Measurements from ENCODE around the gene PCSK5. TPM values are rescaled to one million over a fixed set of nuclear protein-coding genes. Genes with fewer than 3 reads are reported as not detected.

The PCSK5 gene
- total RNA-seq, 1 experiment from 2014 or later = 7.5 TPM

- H3T11ph ChIP-seq (ENCODE audit: low read length) = no peak overlapping the region
- Mint-ChIP-seq H3K27ac (no peak overlapping the region), H3K4me3 (no peak overlapping the region), H3K9me3 (no peaks in the 10 kb centered on the region; a peak in 2 of 5 replicates), H3K27me3 (ENCODE audit: low read depth) (no peaks in the 10 kb centered on the region), H3K4me1 (peaks cover 8 to 9% of the 10 kb centered on the region in 2 experiments), H3K36me3 (ENCODE audit: insufficient read depth in 1 of 3, low read depth in 3 of 3) (peaks cover 2 to 7% (median 6%) of the 10 kb centered on the region in 3 experiments; a peak in 3 of 7 replicates)
- no peak overlapping the region for H3K9ac ChIP-seq (ENCODE audit: extremely low read depth, insufficient read length, low read length)
- no peaks in the 10 kb centered on the region for H3K9me3 ChIP-seq (ENCODE audit: control insufficient read depth, low read depth, low read length)
- peaks cover 2% of the 10 kb centered on the region; the same call in 1 of the 2 replicates for H3K79me2 ChIP-seq (ENCODE audit: insufficient read depth, low read length)
- DNase-seq = no peak
- no peak overlapping the region for H3K56ac ChIP-seq (ENCODE audit: insufficient read length, low read depth, low read length)
- peaks cover 3% of the 10 kb centered on the region; the same call in 1 of the 2 replicates for H3K4me1 ChIP-seq (ENCODE audit: insufficient read depth, low read length)
- H3K23ac ChIP-seq (ENCODE audit: insufficient read length, low read depth, low read length) = no peak overlapping the region
- no peak overlapping the region for H3K18ac ChIP-seq (ENCODE audit: insufficient read length, low read depth, low read length)
- H4K91ac ChIP-seq (ENCODE audit: insufficient read length, low read depth, low read length) = no peak overlapping the region
- no peak overlapping the region for H3K4me2 ChIP-seq (ENCODE audit: insufficient read depth, insufficient read length, low read length)
- no peak overlapping the region for H2BK15ac ChIP-seq (ENCODE audit: low read depth, low read length)
- no peaks in the 10 kb centered on the region for H3K79me1 ChIP-seq (ENCODE audit: insufficient read depth, low read depth, low read length, poor library complexity, severe bottlenecking)
- H2BK120ac ChIP-seq (ENCODE audit: low read depth, low read length, poor library complexity, severe bottlenecking) = no peak overlapping the region
- no peak overlapping the region for H4K5ac ChIP-seq (ENCODE audit: insufficient read length, low read depth, low read length)
- H4K8ac ChIP-seq (replicated peaks; ENCODE audit: insufficient read length, low read depth, low read length) = no peak overlapping the region
- H2AFZ ChIP-seq (ENCODE audit: low read length) = no peak overlapping the region
- no peaks in the 10 kb centered on the region for H3K23me2 ChIP-seq (ENCODE audit: insufficient read length, low read depth, low read length, poor library complexity, severe bottlenecking)
- TF ChIP-seq CTCF (conservative IDR thresholded peaks at IDR 0.05) = no peak
- H2BK12ac ChIP-seq (ENCODE audit: insufficient read length, low read depth, low read length) = no peak overlapping the region
- H2AK5ac ChIP-seq (ENCODE audit: insufficient read length, low read length) = no peak overlapping the region
- no peak overlapping the region for H2BK20ac ChIP-seq (ENCODE audit: low read depth, low read length, poor library complexity, severe bottlenecking)
- H3K4ac ChIP-seq (ENCODE audit: low read depth, low read length) = no peak overlapping the region
- H3K27me3 ChIP-seq (ENCODE audit: insufficient read depth, low read length) = no peaks in the 10 kb centered on the region
- no peaks in the 10 kb centered on the region for H4K20me1 ChIP-seq (ENCODE audit: control insufficient read depth, insufficient read depth, insufficient read length)
- H2BK5ac ChIP-seq (ENCODE audit: insufficient read length, low read length) = no peak overlapping the region
- no peak overlapping the region for H3K27ac ChIP-seq (ENCODE audit: insufficient read length, low read depth, low read length)
- no peak overlapping the region for H3K14ac ChIP-seq (ENCODE audit: insufficient read depth, low read length)
Observed at GRCh38 chr9:75996726-75997125, 106.3 kb downstream of the PCSK5 start.

Data from H9 (cell line).